ENCODE results near the gene HPN. TPM values are rescaled to one million over a fixed set of nuclear protein-coding genes. Genes with fewer than 3 reads are reported as not detected.

The HPN gene
- total and polyA plus RNA-seq, 2 of the 13 experiments (the other 11 are each of a cell fraction or from before 2014, with no cell fraction given), result 46.7 to 261 TPM

DNA sequence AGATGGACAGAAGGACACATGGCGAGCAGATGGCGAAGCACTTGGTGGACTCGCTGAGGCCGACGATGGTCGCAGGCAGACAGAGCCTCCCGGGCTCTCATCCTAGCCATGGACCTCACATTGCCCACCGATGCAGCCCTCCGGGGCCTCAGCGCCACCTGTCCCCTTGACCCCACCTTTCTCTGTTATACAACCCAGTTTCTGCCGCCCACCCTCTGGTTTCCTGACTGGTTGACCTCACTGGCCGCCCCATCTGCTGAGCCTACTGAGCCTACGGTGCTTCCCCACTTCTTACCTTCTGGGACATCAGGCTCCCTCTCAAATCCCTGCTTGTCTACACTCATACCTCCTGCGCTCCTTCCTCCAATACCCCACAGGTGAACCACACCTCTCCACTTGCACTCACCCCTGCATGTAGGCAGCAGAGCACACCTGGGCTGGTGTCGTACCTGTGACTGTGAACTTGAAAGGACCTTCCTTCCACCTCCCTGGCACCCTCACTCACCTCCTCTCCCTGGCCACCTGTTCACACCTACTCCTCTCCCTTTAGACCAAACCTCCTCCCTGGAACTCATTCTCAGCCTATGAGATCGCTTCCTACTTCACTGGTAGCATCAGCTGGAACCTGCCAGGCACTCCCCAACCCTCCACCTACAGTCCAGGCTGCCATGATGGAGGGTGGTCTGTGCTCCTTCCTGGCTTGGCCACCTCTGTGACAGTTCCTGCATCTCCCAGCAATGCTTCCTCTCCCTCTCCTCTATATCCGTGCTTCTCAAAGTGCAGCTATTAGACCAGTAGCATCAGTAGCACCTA is 36.1 kb downstream of the HPN start:
- ChIA-PET CTCF (ENCODE audit: low intra/inter-chr PET ratio, low total read pairs) (no interaction called here), POLR2A (no interaction called here)
- no peak overlapping the region for H3K27ac ChIP-seq (ENCODE audit: extremely low read length, insufficient read depth, low read length)
- no peak overlapping the region for H3K4me2 ChIP-seq (ENCODE audit: low read depth, low read length)
- no peak overlapping the region for H3K9ac ChIP-seq (ENCODE audit: insufficient read depth, low read depth, low read length)
- H3K4me3 ChIP-seq (replicated peaks in 1 of 3; ENCODE audit: insufficient read depth in 1 of 3, low read depth in 2 of 3, low read length in 3 of 3), result no peak overlapping the region
- no TSS peak for BruUV-seq (replicated peaks)
- ATAC-seq (no peak), DNase-seq (ENCODE audit: low spot score) (no peak), FAIRE-seq (no peak)
- TF ChIP-seq MXI1 (IDR thresholded peaks at IDR 0.05; ENCODE audit: borderline replicate concordance, low read depth, low read length) (no peak), ZNF776 (CRISPR knock-in tag; IDR thresholded peaks at IDR 0.05) (no peak), ZFP82 (CRISPR knock-in tag; IDR thresholded peaks at IDR 0.05; ENCODE audit: borderline replicate concordance) (no peak), RERE (CRISPR knock-in tag; IDR thresholded peaks at IDR 0.05; ENCODE audit: low read depth) (no peak), ZNF598 (CRISPR knock-in tag; IDR thresholded peaks at IDR 0.05; ENCODE audit: borderline replicate concordance) (no peak), ZNF572 (CRISPR knock-in tag; IDR thresholded peaks at IDR 0.05) (no peak), ZNF12 (CRISPR knock-in tag; IDR thresholded peaks at IDR 0.05) (no peak)
- no peaks in the 10 kb centered on the region for H3K36me3 ChIP-seq (replicated peaks in 1 of 2; ENCODE audit: control insufficient read depth in 1 of 2, insufficient read depth in 2 of 2, low read length in 2 of 2)
- intact Hi-C loops (cut with micrococcal nuclease; ENCODE audit: unreplicated experiment) (no loop called here), in situ Hi-C loops (cut with HindIII; ENCODE audit: extremely low pct_ligation_motif_present, low pct_unique_long_range_greater_than_20kb) (no loop called here)
- H2AFZ ChIP-seq (ENCODE audit: low read length), result no peak overlapping the region
- WGBS (ENCODE audit: low lambda C conversion rate), result 57% methylated on average over 16 of the region's 17 CpGs
- no peaks in the 10 kb centered on the region for H3K9me3 ChIP-seq (ENCODE audit: low read length)
- peaks cover 16 to 73% of the 10 kb centered on the region in 2 experiments for H3K27me3 ChIP-seq (ENCODE audit: control insufficient read depth in 1 of 2, insufficient read depth in 2 of 2, low read length in 2 of 2)
- no peaks in the 10 kb centered on the region for H3K79me2 ChIP-seq (ENCODE audit: insufficient read depth, low read length)
- no peaks in the 10 kb centered on the region for H4K20me1 ChIP-seq (ENCODE audit: insufficient read depth, low read length)
- H3K4me1 ChIP-seq (ENCODE audit: insufficient read depth, low read length), result no peaks in the 10 kb centered on the region
